ENCODE measurements around the gene RPL13. TPM values are rescaled to one million over a fixed set of nuclear protein-coding genes. Genes with fewer than 3 reads are reported as not detected.

RPL13 gene
- total RNA-seq, 1 donor from 2014 or later, result 2,013 TPM

DNA sequence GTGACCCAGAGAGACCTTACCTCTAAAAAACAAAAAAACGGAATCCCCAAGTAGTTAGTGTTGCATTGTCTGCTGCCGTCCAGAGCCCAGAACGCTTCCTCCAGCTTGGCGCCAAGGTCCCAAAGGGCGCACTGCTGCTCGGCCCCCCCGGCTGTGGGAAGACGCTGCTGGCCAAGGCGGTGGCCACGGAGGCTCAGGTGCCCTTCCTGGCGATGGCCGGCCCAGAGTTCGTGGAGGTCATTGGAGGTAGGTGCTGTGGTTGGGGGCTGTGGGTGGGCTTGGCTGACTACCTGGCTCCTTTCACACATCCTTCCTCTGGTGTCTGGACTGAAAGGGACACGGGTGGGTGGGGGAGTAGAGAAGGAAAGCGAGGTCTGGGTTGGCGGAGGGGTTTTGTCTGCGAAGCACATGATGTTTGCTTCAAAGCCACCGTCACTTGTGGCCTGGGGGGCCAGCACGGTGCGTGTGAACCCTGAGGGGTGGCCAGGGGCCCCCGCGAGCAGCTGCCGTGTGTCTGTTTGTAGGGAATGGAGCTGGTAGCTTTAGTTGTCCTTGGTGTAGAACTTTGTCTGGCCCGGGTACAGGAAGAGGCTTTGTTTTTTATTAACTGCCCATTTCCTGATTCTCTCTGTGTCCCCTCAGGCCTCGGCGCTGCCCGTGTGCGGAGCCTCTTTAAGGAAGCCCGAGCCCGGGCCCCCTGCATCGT lies 28.5 kb upstream of the RPL13 start:
- Mint-ChIP-seq H3K36me3 (ENCODE audit: low read depth) (peaks cover 13% of the 10 kb centered on the region), H3K27me3 (ENCODE audit: low read depth) (no peaks in the 10 kb centered on the region), H3K4me3 (no peak overlapping the region), H3K4me1 (peaks cover 4% of the 10 kb centered on the region), H3K9me3 (no peaks in the 10 kb centered on the region), H3K27ac (ENCODE audit: unreplicated experiment) (no peak overlapping the region)
- DNase-seq (ENCODE audit: low read depth, low spot score), result no peak
- no peak for TF ChIP-seq CTCF (conservative IDR thresholded peaks at IDR 0.05)

DNA sequence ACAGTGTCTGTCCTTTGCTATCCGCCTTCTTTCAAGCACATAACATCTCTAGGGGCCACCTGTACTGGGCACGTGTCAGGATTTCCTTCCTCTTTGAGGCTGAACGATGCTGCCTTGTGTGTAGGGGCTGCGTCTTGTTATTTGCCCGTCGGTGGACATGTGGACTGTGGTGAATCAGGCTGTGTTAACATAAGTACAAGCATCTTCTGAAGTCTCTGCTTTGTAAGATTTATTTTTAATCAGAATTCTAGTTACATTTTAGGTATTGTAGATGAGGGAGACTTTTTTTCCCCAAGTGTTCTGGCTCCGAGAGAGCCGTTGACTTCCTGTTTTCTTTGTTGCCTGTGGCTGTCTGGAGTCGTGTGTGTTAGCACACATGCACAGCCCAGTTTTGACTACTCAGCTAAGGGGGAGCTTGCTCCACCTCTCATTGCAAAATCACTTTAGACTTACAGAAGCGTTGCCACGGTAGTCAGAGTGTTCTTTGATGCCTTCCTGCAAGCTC lies 26.2 kb upstream of the RPL13 start:
- H3K4me1 Mint-ChIP-seq, result peaks cover 4% of the 10 kb centered on the region
- TF ChIP-seq CTCF (conservative IDR thresholded peaks at IDR 0.05), result no peak
- peaks cover 14% of the 10 kb centered on the region for H3K36me3 Mint-ChIP-seq (ENCODE audit: low read depth)
- DNase-seq (ENCODE audit: low read depth, low spot score), result no peak
- no peaks in the 10 kb centered on the region for H3K27me3 Mint-ChIP-seq (ENCODE audit: low read depth)
- no peak overlapping the region for H3K27ac Mint-ChIP-seq (ENCODE audit: unreplicated experiment)
- H3K9me3 Mint-ChIP-seq, result no peaks in the 10 kb centered on the region
- no peak overlapping the region for H3K4me3 Mint-ChIP-seq

DNA sequence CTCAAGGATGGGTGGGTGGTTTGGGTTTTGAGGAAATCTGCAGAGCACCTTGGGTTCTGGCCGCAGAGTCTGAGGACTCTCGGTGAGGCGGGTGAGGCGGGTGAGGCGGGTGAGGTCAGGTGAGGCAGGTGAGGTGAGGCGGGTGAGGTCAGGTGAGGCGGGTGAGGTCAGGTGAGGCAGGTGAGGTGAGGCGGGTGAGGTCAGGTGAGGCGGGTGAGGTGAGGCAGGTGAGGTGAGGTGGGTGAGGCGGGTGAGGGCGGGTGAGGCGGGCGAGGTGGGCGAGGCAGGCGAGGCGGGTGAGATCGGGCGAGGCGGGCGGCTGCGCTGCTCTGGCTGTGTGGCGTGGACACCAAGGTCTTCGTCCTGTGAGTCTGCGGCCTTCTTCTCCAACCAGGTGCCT lies 24.1 kb upstream of the RPL13 start:
- DNase-seq (ENCODE audit: low read depth, low spot score), result no peak
- H3K4me3 Mint-ChIP-seq, result no peak overlapping the region
- H3K36me3 Mint-ChIP-seq (ENCODE audit: low read depth), result peaks cover 16% of the 10 kb centered on the region
- H3K4me1 Mint-ChIP-seq, result peaks cover 4% of the 10 kb centered on the region
- H3K27ac Mint-ChIP-seq (ENCODE audit: unreplicated experiment), result no peak overlapping the region
- TF ChIP-seq CTCF (conservative IDR thresholded peaks at IDR 0.05), result no peak
- H3K9me3 Mint-ChIP-seq, result no peaks in the 10 kb centered on the region
- no peaks in the 10 kb centered on the region for H3K27me3 Mint-ChIP-seq (ENCODE audit: low read depth)

DNA sequence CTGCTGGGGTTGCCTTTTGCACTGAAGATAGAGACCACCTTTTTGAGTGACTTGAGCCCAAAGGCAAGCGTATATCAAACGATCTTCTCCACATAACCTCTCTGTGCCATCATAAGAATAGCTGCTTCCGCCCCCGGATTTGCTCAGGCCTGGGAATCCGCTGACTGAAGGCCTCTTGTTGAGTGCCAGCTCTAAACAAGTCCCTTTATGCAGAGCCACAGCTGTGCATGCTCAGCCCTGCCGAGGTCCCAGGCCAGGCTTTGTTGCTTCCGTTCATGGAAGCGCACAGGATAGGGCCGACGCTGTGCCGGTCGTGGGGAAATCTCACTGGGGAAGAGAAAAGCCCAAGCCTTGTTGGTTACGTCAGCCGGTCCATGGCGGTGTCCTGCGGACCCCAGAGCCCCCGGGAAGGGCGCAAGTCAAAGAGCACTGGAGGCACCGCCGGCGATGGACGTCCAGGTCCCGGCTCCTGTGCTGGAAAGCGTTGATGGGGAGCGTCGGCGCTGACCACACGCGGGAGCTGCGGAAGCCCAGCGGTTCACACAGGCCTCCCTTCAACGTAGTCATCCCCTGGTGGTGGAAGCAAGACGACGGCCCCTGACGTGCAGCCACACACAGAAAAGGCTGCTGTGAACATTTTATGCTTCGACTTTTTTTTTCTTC lies 23.5 kb upstream of the RPL13 start:
- no peak for TF ChIP-seq CTCF (conservative IDR thresholded peaks at IDR 0.05)
- Mint-ChIP-seq H3K27me3 (ENCODE audit: low read depth) (no peaks in the 10 kb centered on the region), H3K4me3 (peak overlapping the region; percentile 5), H3K9me3 (no peaks in the 10 kb centered on the region), H3K4me1 (peaks cover 4% of the 10 kb centered on the region), H3K27ac (ENCODE audit: unreplicated experiment) (peak overlapping the region; percentile 14), H3K36me3 (ENCODE audit: low read depth) (peaks cover 17% of the 10 kb centered on the region)
- DNase-seq (ENCODE audit: low read depth, low spot score), result no peak

- Mint-ChIP-seq H3K4me3 (no peak overlapping the region), H3K27me3 (ENCODE audit: low read depth) (no peaks in the 10 kb centered on the region), H3K9me3 (no peaks in the 10 kb centered on the region), H3K27ac (ENCODE audit: unreplicated experiment) (no peak overlapping the region), H3K4me1 (peaks cover 4% of the 10 kb centered on the region), H3K36me3 (ENCODE audit: low read depth) (peaks cover 19% of the 10 kb centered on the region)
- DNase-seq (ENCODE audit: low read depth, low spot score), result no peak
- TF ChIP-seq CTCF (conservative IDR thresholded peaks at IDR 0.05), result no peak
These were observed 22.9 kb upstream of the RPL13 start for GRCh38 chr16:89537549-89537925.
